ENCODE results near the gene RPS2.

Gene RPS2

DNA sequence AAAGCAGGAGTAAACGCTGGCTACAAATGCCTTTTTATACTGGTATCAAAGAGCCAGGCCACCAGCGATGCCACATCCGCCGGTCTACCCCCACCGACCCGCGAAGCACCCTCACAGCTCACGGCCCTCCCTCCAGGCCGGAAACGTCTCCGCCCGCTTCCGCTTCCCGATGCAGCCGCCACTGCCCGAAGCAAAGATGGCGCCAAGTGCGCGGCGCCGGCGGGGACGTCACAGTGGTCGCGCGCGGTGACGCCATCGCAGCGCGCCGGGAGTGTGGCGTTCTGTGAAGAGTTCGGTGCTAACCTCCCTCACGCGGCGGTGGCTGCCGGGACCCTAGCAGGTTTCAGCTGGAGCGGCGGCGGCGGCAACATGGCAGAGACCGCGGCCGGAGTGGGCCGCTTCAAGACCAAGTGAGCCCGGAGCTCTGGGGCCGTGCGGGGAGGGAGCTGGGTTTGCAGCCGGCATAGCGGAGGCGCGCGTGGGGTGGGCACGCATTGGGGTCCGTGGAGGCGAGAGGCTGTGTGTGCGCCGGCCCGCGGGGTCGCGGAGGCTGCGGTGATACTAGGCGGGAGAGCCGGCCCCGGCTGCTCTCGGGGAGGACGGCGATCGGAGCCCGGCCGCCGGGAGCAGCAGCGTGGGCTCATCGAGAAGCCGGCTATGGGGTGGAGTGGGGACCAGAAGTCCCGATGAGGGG, 7.3 kb upstream of the RPS2 start, which contains the start of gene TBL3 (continued):
- no peak for TF ChIP-seq ZNF37A (tag by site-specific recombination; IDR thresholded peaks at IDR 0.05)
- TF ChIP-seq ZNF707 (tag by site-specific recombination; IDR thresholded peaks at IDR 0.05): no peak
- no peak for TF ChIP-seq ZNF121 (tag by site-specific recombination; IDR thresholded peaks at IDR 0.05)
- TF ChIP-seq, protein P1, sequence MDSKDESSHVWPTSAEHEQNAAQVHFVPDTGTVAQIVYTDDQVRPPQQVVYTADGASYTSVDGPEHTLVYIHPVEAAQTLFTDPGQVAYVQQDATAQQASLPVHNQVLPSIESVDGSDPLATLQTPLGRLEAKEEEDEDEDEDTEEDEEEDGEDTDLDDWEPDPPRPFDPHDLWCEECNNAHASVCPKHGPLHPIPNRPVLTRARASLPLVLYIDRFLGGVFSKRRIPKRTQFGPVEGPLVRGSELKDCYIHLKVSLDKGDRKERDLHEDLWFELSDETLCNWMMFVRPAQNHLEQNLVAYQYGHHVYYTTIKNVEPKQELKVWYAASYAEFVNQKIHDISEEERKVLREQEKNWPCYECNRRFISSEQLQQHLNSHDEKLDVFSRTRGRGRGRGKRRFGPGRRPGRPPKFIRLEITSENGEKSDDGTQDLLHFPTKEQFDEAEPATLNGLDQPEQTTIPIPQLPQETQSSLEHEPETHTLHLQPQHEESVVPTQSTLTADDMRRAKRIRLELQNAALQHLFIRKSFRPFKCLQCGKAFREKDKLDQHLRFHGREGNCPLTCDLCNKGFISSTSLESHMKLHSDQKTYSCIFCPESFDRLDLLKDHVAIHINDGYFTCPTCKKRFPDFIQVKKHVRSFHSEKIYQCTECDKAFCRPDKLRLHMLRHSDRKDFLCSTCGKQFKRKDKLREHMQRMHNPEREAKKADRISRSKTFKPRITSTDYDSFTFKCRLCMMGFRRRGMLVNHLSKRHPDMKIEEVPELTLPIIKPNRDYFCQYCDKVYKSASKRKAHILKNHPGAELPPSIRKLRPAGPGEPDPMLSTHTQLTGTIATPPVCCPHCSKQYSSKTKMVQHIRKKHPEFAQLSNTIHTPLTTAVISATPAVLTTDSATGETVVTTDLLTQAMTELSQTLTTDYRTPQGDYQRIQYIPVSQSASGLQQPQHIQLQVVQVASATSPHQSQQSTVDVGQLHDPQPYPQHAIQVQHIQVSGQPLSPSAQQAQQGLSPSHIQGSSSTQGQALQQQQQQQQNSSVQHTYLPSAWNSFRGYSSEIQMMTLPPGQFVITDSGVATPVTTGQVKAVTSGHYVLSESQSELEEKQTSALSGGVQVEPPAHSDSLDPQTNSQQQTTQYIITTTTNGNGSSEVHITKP (tag by site-specific recombination; IDR thresholded peaks at IDR 0.05): peak; percentile 36; the same call in 1 of the 2 replicates
- TF ChIP-seq, protein P2, sequence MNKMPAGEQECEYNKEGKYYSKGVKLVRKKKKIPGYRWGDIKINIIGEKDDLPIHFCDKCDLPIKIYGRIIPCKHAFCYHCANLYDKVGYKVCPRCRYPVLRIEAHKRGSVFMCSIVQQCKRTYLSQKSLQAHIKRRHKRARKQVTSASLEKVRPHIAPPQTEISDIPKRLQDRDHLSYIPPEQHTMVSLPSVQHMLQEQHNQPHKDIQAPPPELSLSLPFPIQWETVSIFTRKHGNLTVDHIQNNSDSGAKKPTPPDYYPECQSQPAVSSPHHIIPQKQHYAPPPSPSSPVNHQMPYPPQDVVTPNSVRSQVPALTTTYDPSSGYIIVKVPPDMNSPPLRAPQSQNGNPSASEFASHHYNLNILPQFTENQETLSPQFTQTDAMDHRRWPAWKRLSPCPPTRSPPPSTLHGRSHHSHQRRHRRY (tag by site-specific recombination; IDR thresholded peaks at IDR 0.05): no peak; the same call in 1 of the 2 replicates
- TF ChIP-seq IKZF3 (tag by site-specific recombination; IDR thresholded peaks at IDR 0.05): peak; percentile 74
- no peak for TF ChIP-seq ZNF169 (tag by site-specific recombination; IDR thresholded peaks at IDR 0.05)
- TF ChIP-seq, protein P3, sequence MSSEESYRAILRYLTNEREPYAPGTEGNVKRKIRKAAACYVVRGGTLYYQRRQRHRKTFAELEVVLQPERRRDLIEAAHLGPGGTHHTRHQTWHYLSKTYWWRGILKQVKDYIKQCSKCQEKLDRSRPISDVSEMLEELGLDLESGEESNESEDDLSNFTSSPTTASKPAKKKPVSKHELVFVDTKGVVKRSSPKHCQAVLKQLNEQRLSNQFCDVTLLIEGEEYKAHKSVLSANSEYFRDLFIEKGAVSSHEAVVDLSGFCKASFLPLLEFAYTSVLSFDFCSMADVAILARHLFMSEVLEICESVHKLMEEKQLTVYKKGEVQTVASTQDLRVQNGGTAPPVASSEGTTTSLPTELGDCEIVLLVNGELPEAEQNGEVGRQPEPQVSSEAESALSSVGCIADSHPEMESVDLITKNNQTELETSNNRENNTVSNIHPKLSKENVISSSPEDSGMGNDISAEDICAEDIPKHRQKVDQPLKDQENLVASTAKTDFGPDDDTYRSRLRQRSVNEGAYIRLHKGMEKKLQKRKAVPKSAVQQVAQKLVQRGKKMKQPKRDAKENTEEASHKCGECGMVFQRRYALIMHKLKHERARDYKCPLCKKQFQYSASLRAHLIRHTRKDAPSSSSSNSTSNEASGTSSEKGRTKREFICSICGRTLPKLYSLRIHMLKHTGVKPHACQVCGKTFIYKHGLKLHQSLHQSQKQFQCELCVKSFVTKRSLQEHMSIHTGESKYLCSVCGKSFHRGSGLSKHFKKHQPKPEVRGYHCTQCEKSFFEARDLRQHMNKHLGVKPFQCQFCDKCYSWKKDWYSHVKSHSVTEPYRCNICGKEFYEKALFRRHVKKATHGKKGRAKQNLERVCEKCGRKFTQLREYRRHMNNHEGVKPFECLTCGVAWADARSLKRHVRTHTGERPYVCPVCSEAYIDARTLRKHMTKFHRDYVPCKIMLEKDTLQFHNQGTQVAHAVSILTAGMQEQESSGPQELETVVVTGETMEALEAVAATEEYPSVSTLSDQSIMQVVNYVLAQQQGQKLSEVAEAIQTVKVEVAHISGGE (tag by site-specific recombination; conservative IDR thresholded peaks at IDR 0.05; ENCODE audit: low read depth): peak; percentile 94
- TF ChIP-seq ZSCAN16 (tag by site-specific recombination; IDR thresholded peaks at IDR 0.05): no peak
- TF ChIP-seq ZNF747 (tag by site-specific recombination; IDR thresholded peaks at IDR 0.05): no peak
- no peak for TF ChIP-seq BCL11A (tag by site-specific recombination; IDR thresholded peaks at IDR 0.05; ENCODE audit: low read depth)
- TF ChIP-seq, protein P4, sequence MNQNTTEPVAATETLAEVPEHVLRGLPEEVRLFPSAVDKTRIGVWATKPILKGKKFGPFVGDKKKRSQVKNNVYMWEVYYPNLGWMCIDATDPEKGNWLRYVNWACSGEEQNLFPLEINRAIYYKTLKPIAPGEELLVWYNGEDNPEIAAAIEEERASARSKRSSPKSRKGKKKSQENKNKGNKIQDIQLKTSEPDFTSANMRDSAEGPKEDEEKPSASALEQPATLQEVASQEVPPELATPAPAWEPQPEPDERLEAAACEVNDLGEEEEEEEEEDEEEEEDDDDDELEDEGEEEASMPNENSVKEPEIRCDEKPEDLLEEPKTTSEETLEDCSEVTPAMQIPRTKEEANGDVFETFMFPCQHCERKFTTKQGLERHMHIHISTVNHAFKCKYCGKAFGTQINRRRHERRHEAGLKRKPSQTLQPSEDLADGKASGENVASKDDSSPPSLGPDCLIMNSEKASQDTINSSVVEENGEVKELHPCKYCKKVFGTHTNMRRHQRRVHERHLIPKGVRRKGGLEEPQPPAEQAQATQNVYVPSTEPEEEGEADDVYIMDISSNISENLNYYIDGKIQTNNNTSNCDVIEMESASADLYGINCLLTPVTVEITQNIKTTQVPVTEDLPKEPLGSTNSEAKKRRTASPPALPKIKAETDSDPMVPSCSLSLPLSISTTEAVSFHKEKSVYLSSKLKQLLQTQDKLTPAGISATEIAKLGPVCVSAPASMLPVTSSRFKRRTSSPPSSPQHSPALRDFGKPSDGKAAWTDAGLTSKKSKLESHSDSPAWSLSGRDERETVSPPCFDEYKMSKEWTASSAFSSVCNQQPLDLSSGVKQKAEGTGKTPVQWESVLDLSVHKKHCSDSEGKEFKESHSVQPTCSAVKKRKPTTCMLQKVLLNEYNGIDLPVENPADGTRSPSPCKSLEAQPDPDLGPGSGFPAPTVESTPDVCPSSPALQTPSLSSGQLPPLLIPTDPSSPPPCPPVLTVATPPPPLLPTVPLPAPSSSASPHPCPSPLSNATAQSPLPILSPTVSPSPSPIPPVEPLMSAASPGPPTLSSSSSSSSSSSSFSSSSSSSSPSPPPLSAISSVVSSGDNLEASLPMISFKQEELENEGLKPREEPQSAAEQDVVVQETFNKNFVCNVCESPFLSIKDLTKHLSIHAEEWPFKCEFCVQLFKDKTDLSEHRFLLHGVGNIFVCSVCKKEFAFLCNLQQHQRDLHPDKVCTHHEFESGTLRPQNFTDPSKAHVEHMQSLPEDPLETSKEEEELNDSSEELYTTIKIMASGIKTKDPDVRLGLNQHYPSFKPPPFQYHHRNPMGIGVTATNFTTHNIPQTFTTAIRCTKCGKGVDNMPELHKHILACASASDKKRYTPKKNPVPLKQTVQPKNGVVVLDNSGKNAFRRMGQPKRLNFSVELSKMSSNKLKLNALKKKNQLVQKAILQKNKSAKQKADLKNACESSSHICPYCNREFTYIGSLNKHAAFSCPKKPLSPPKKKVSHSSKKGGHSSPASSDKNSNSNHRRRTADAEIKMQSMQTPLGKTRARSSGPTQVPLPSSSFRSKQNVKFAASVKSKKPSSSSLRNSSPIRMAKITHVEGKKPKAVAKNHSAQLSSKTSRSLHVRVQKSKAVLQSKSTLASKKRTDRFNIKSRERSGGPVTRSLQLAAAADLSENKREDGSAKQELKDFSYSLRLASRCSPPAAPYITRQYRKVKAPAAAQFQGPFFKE (tag by site-specific recombination; IDR thresholded peaks at IDR 0.05; ENCODE audit: borderline replicate concordance): peak; percentile 84; the same call in 1 of the 2 replicates
- 0 out of 2 replicates have a peak, but pooled peaks have one; percentile 6 for TF ChIP-seq MYNN (tag by site-specific recombination; IDR thresholded peaks at IDR 0.05; ENCODE audit: borderline replicate concordance)
- TF ChIP-seq ZNF211 (tag by site-specific recombination; IDR thresholded peaks at IDR 0.05; ENCODE audit: low read depth): no peak
- TF ChIP-seq ZNF274 (IDR thresholded peaks at IDR 0.05; ENCODE audit: low read length): no peak
- TF ChIP-seq ZNF274 (tag by site-specific recombination; IDR thresholded peaks at IDR 0.05; ENCODE audit: borderline replicate concordance): no peak
- no peak for TF ChIP-seq HOXD13 (CRISPR knock-in tag; IDR thresholded peaks at IDR 0.05; ENCODE audit: borderline replicate concordance)
- no peak for TF ChIP-seq ZNF585B (tag by site-specific recombination; IDR thresholded peaks at IDR 0.05)
- no peak for TF ChIP-seq ZNF596 (tag by site-specific recombination; IDR thresholded peaks at IDR 0.05)
- TF ChIP-seq, protein P5, sequence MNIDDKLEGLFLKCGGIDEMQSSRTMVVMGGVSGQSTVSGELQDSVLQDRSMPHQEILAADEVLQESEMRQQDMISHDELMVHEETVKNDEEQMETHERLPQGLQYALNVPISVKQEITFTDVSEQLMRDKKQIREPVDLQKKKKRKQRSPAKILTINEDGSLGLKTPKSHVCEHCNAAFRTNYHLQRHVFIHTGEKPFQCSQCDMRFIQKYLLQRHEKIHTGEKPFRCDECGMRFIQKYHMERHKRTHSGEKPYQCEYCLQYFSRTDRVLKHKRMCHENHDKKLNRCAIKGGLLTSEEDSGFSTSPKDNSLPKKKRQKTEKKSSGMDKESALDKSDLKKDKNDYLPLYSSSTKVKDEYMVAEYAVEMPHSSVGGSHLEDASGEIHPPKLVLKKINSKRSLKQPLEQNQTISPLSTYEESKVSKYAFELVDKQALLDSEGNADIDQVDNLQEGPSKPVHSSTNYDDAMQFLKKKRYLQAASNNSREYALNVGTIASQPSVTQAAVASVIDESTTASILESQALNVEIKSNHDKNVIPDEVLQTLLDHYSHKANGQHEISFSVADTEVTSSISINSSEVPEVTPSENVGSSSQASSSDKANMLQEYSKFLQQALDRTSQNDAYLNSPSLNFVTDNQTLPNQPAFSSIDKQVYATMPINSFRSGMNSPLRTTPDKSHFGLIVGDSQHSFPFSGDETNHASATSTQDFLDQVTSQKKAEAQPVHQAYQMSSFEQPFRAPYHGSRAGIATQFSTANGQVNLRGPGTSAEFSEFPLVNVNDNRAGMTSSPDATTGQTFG (tag by site-specific recombination; IDR thresholded peaks at IDR 0.05; ENCODE audit: borderline replicate concordance): no peak
- TF ChIP-seq, protein P6, sequence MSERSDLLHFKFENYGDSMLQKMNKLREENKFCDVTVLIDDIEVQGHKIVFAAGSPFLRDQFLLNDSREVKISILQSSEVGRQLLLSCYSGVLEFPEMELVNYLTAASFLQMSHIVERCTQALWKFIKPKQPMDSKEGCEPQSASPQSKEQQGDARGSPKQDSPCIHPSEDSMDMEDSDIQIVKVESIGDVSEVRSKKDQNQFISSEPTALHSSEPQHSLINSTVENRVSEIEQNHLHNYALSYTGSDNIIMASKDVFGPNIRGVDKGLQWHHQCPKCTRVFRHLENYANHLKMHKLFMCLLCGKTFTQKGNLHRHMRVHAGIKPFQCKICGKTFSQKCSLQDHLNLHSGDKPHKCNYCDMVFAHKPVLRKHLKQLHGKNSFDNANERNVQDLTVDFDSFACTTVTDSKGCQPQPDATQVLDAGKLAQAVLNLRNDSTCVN (tag by site-specific recombination; optimal IDR thresholded peaks at IDR 0.05): peak; percentile 100
